Heart left ventricle (tissue), 13 donors: Measurements from ENCODE around the gene SLX9.

Experiments used
- POLR2A ChIP-seq, 2 donors: fragments of 450-650 bp; IDR thresholded peaks; one replicate each; pipeline ENCODE4 v1.6.1; 2017; ENCODE audit warnings: antibody characterized with exemption in 2 of 2, mild to moderate bottlenecking in 2 of 2, moderate library complexity in 2 of 2
- TF ChIP-seq, protein P1 (sequence below), 12 donors: fragments of 200-600 bp; sonication (generic) in 4 of 12; IDR thresholded peaks; one replicate each; pipeline versions ENCODE4 v1.5.0 to v1.8.0; 2018 to 2022; ENCODE audit warnings: antibody characterized with exemption in 12 of 12, mild to moderate bottlenecking in 5 of 12
- donor health status: ischemic (EF 13 %, LVEDD 7.1; RV severe dilation, severe dysfunction).
- donor health status: DM: no; HTN: yes; CAD: no.
- donor health status: DM: no; HTN: no; CAD: no.
- donor health status: ischemic (EF 25% LVEDD 6.9; RV normal size, moderate dysfunction).
- donor health status: ischemic (EF 25% LVEDD 5.7; RV mildly dilated, moderate dysfunction).
- donor health status: ischemic (EF 35%, LVEDD 5.7; RV mildly dilated, moderate dysfunction).
- donor health status: nonischemic (EF 11% LVEDD 7.7; RV severe dilation, severe dysfunction).
- donor health status: DM: yes; HTN: yes; CAD: no.
- donor health status: PGD.
- donor health status: ischemic (EF 29% LVEDD 5.4; RV normal size, mild dysfunction).
- donor health status: nonischemic (EF 23%, LVEDD 6.1; RV moderate dilation, normal function).

- TF ChIP-seq, protein P1, sequence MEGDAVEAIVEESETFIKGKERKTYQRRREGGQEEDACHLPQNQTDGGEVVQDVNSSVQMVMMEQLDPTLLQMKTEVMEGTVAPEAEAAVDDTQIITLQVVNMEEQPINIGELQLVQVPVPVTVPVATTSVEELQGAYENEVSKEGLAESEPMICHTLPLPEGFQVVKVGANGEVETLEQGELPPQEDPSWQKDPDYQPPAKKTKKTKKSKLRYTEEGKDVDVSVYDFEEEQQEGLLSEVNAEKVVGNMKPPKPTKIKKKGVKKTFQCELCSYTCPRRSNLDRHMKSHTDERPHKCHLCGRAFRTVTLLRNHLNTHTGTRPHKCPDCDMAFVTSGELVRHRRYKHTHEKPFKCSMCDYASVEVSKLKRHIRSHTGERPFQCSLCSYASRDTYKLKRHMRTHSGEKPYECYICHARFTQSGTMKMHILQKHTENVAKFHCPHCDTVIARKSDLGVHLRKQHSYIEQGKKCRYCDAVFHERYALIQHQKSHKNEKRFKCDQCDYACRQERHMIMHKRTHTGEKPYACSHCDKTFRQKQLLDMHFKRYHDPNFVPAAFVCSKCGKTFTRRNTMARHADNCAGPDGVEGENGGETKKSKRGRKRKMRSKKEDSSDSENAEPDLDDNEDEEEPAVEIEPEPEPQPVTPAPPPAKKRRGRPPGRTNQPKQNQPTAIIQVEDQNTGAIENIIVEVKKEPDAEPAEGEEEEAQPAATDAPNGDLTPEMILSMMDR (IDR thresholded peaks at IDR 0.05), result no peak
- no peak for TF ChIP-seq POLR2A (IDR thresholded peaks at IDR 0.05)
These were observed 69.8 kb downstream of the SLX9 start for GRCh38 chr21:45009616-45010015.
